H1 (cell line): Measurements from ENCODE around the gene SCN1B. TPM values are rescaled to one million over a fixed set of nuclear protein-coding genes. Genes with fewer than 3 reads are reported as not detected.

Experiments
- BACH1 ChIP-seq: IDR thresholded peaks from 2 replicates; pipeline ENCODE4 v1.6.1; 2012; ENCODE audit warnings: low read length, improper control_type of control experiment
- CHD1 ChIP-seq: IDR thresholded peaks from 2 replicates; pipeline ENCODE4 v1.6.1; 2012; ENCODE audit warnings: low read depth, low read length, improper control_type of control experiment
- CTBP2 ChIP-seq: IDR thresholded peaks from 2 replicates; pipeline ENCODE4 v1.7.0; 2011; ENCODE audit warnings: borderline replicate concordance, mild to moderate bottlenecking, moderate library complexity, mixed read lengths, low read length; ENCODE audit not compliant: insufficient read depth, insufficient read length
- EGR1 ChIP-seq: IDR thresholded peaks from 2 replicates; pipeline ENCODE4 v1.6.1; 2011; ENCODE audit warnings: low read depth, low read length, borderline replicate concordance
- EP300 ChIP-seq, 2 experiments: IDR thresholded peaks; 1 replicate in 1 of 2; 2 replicates in 1 of 2; pipeline ENCODE4 v1.6.1; 2011 to 2012; ENCODE audit warnings: low read depth in 2 of 2, low read length in 2 of 2, mild to moderate bottlenecking in 2 of 2, borderline replicate concordance in 1 of 2, inconsistent platforms in 1 of 2, moderate library complexity in 1 of 2
- HDAC2 ChIP-seq, 2 experiments: fragments of 300-600 bp in 1 of 2; sonication (generic) in 1 of 2; IDR thresholded peaks; 2 replicates each; pipeline ENCODE4 v1.6.1; 2011 to 2012; ENCODE audit warnings: low read depth in 2 of 2, low read length in 2 of 2, mild to moderate bottlenecking in 2 of 2, moderate library complexity in 2 of 2, borderline replicate concordance in 1 of 2, inconsistent platforms in 1 of 2
- NRF1 ChIP-seq: IDR thresholded peaks from 2 replicates; pipeline ENCODE4 v1.6.1; 2011; ENCODE audit warnings: mild to moderate bottlenecking, low read depth, low read length, improper control_type of control experiment
- SP1 ChIP-seq: IDR thresholded peaks from 2 replicates; pipeline ENCODE4 v1.6.1; 2011; ENCODE audit warnings: low read depth, low read length
- TEAD4 ChIP-seq: IDR thresholded peaks from 2 replicates; pipeline ENCODE4 v1.6.1; 2012; ENCODE audit warnings: low read depth, low read length, inconsistent platforms, mixed read lengths
- polyA plus RNA-seq, 7 experiments: library from polyadenylated mRNA; depleted of rRNA in 3 of 7; stranded (reverse) in 5 of 7; unstranded in 2 of 7; fragments of >200 nt in 5 of 7; fragments of 200-250 nt in 2 of 7; gene quantifications; 1 replicate in 5 of 7; 2 replicates in 1 of 7; 4 replicates in 1 of 7; pipeline versions ENCODE4 v1.2.1 to v1.2.3, GENCODE V29; 2011 to 2013; ENCODE audit warnings: missing spikeins in 2 of 7, mixed read lengths in 2 of 7
- total RNA-seq: library from RNA; stranded (reverse); fragmentation: NEBNext Ultra II Directional; extraction: Animal tissue kit (Norgen Biotek cat#: 25700); gene quantifications from 2 replicates; pipeline ENCODE4 v1.2.1, GENCODE V29; 2021
- TF ChIP-seq, protein P1 (sequence below): fragments of 300-600 bp; sonication (generic); IDR thresholded peaks from 2 replicates; pipeline ENCODE4 v1.7.1; 2012; ENCODE audit warnings: low read length, moderate library complexity, mild to moderate bottlenecking, inconsistent platforms; ENCODE audit not compliant: insufficient replicate concordance
- TF ChIP-seq, protein P2 (sequence below): IDR thresholded peaks from 2 replicates; pipeline ENCODE4 v1.6.1; 2012; ENCODE audit warnings: inconsistent platforms

SCN1B gene
- total and polyA plus RNA-seq, 2 of the 8 experiments (the other 6 are each of a cell fraction or from before 2014, with no cell fraction given) = 3.1 to 3.5 TPM

DNA sequence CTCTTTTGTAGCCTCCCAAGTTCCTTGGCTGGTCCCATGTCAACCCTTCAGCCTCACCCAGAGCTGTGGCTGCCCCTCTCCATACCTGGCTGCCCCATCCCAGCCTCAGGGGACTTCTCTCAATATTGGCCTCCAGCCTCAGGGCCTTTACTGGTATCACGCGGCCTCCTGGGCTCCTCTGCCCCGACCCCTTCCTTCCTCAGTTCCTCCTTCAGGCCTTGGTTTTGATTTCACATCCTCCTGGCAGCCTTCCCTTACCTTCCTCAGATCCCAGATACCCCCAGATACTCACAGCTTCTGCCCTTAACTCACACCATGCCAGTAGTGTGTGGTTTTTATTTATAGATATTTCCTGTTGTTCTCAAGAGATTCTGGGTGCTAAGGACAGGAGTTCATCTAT, 12.8 kb upstream of the SCN1B start (continued):
- TF ChIP-seq, protein P1, sequence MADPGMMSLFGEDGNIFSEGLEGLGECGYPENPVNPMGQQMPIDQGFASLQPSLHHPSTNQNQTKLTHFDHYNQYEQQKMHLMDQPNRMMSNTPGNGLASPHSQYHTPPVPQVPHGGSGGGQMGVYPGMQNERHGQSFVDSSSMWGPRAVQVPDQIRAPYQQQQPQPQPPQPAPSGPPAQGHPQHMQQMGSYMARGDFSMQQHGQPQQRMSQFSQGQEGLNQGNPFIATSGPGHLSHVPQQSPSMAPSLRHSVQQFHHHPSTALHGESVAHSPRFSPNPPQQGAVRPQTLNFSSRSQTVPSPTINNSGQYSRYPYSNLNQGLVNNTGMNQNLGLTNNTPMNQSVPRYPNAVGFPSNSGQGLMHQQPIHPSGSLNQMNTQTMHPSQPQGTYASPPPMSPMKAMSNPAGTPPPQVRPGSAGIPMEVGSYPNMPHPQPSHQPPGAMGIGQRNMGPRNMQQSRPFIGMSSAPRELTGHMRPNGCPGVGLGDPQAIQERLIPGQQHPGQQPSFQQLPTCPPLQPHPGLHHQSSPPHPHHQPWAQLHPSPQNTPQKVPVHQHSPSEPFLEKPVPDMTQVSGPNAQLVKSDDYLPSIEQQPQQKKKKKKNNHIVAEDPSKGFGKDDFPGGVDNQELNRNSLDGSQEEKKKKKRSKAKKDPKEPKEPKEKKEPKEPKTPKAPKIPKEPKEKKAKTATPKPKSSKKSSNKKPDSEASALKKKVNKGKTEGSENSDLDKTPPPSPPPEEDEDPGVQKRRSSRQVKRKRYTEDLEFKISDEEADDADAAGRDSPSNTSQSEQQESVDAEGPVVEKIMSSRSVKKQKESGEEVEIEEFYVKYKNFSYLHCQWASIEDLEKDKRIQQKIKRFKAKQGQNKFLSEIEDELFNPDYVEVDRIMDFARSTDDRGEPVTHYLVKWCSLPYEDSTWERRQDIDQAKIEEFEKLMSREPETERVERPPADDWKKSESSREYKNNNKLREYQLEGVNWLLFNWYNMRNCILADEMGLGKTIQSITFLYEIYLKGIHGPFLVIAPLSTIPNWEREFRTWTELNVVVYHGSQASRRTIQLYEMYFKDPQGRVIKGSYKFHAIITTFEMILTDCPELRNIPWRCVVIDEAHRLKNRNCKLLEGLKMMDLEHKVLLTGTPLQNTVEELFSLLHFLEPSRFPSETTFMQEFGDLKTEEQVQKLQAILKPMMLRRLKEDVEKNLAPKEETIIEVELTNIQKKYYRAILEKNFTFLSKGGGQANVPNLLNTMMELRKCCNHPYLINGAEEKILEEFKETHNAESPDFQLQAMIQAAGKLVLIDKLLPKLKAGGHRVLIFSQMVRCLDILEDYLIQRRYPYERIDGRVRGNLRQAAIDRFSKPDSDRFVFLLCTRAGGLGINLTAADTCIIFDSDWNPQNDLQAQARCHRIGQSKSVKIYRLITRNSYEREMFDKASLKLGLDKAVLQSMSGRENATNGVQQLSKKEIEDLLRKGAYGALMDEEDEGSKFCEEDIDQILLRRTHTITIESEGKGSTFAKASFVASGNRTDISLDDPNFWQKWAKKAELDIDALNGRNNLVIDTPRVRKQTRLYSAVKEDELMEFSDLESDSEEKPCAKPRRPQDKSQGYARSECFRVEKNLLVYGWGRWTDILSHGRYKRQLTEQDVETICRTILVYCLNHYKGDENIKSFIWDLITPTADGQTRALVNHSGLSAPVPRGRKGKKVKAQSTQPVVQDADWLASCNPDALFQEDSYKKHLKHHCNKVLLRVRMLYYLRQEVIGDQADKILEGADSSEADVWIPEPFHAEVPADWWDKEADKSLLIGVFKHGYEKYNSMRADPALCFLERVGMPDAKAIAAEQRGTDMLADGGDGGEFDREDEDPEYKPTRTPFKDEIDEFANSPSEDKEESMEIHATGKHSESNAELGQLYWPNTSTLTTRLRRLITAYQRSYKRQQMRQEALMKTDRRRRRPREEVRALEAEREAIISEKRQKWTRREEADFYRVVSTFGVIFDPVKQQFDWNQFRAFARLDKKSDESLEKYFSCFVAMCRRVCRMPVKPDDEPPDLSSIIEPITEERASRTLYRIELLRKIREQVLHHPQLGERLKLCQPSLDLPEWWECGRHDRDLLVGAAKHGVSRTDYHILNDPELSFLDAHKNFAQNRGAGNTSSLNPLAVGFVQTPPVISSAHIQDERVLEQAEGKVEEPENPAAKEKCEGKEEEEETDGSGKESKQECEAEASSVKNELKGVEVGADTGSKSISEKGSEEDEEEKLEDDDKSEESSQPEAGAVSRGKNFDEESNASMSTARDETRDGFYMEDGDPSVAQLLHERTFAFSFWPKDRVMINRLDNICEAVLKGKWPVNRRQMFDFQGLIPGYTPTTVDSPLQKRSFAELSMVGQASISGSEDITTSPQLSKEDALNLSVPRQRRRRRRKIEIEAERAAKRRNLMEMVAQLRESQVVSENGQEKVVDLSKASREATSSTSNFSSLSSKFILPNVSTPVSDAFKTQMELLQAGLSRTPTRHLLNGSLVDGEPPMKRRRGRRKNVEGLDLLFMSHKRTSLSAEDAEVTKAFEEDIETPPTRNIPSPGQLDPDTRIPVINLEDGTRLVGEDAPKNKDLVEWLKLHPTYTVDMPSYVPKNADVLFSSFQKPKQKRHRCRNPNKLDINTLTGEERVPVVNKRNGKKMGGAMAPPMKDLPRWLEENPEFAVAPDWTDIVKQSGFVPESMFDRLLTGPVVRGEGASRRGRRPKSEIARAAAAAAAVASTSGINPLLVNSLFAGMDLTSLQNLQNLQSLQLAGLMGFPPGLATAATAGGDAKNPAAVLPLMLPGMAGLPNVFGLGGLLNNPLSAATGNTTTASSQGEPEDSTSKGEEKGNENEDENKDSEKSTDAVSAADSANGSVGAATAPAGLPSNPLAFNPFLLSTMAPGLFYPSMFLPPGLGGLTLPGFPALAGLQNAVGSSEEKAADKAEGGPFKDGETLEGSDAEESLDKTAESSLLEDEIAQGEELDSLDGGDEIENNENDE = no peak
- TF ChIP-seq BACH1 = no peak
- TF ChIP-seq EGR1 = no peak
- TF ChIP-seq HDAC2 (IDR thresholded peaks at IDR 0.05; ENCODE audit: borderline replicate concordance in 1 of 2, low read depth in 2 of 2, low read length in 2 of 2) = no peak
- no peak for TF ChIP-seq SP1
- TF ChIP-seq EP300 (IDR thresholded peaks at IDR 0.05; ENCODE audit: borderline replicate concordance in 1 of 2, low read depth in 2 of 2, low read length in 2 of 2) = no peak
- TF ChIP-seq CHD1 = no peak
- no peak for TF ChIP-seq CTBP2
- TF ChIP-seq TEAD4 = no peak
- TF ChIP-seq, protein P2, sequence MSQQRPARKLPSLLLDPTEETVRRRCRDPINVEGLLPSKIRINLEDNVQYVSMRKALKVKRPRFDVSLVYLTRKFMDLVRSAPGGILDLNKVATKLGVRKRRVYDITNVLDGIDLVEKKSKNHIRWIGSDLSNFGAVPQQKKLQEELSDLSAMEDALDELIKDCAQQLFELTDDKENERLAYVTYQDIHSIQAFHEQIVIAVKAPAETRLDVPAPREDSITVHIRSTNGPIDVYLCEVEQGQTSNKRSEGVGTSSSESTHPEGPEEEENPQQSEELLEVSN = no peak
- TF ChIP-seq NRF1 = no peak
